ENCODE measurements around the gene SMIM10L2A.
"Not testable (repeated sequence)": the region's sequence is repeated elsewhere in the genome, so short reads cannot be mapped to it uniquely, and the experiment has no call there.

SMIM10L2A gene

GRCh38 chrX:135421932-135422809, at the start of gene SMIM10L2A:
Gene SMIM10L2A (plus strand): TSS chrX:135421944. CDS start chrX:135422132, 188 bp downstream.
- DNase-seq (ENCODE audit: low spot score), result peak; percentile 37

- DNase-seq (ENCODE audit: low spot score), result no peak
Observed at GRCh38 chrX:135373357-135373756, 48.4 kb upstream of the SMIM10L2A start.

- DNase-seq (ENCODE audit: low spot score), result no peak
Observed at GRCh38 chrX:135382260-135382659, 39.5 kb upstream of the SMIM10L2A start.

GRCh38 chrX:135383249-135383648, 38.5 kb upstream of the SMIM10L2A start:
- no peak for DNase-seq (ENCODE audit: low spot score)

- DNase-seq (ENCODE audit: low spot score), result no peak
Observed at GRCh38 chrX:135384161-135384836, 37.4 kb upstream of the SMIM10L2A start.

- no peak for DNase-seq (ENCODE audit: low spot score)
Observed at GRCh38 chrX:135388841-135389240, 32.9 kb upstream of the SMIM10L2A start.

- DNase-seq (ENCODE audit: low spot score), result no peak
Observed at GRCh38 chrX:135389243-135389642, 32.5 kb upstream of the SMIM10L2A start.

- DNase-seq (ENCODE audit: low spot score), result no peak
Observed at GRCh38 chrX:135389717-135390116, 32.0 kb upstream of the SMIM10L2A start.

GRCh38 chrX:135391734-135392133, 30.0 kb upstream of the SMIM10L2A start:
- DNase-seq (ENCODE audit: low spot score), result no peak

GRCh38 chrX:135393051-135393450, 28.7 kb upstream of the SMIM10L2A start:
- no peak for DNase-seq (ENCODE audit: low spot score)

- DNase-seq (ENCODE audit: low spot score), result no peak
Observed at GRCh38 chrX:135395064-135395463, 26.7 kb upstream of the SMIM10L2A start.

GRCh38 chrX:135396109-135396508, 25.6 kb upstream of the SMIM10L2A start:
- DNase-seq (ENCODE audit: low spot score), result no peak

- no peak for DNase-seq (ENCODE audit: low spot score)
Observed at GRCh38 chrX:135396566-135396965, 25.2 kb upstream of the SMIM10L2A start.

- no peak for DNase-seq (ENCODE audit: low spot score)
Observed at GRCh38 chrX:135397652-135398051, 24.1 kb upstream of the SMIM10L2A start.

- no peak for DNase-seq (ENCODE audit: low spot score)
Observed at GRCh38 chrX:135403374-135403773, 18.4 kb upstream of the SMIM10L2A start.

- DNase-seq (ENCODE audit: low spot score), result not testable (repeated sequence)
Observed at GRCh38 chrX:135406428-135406827, 15.3 kb upstream of the SMIM10L2A start.

- DNase-seq (ENCODE audit: low spot score), result no peak
Observed at GRCh38 chrX:135408794-135409193, 12.9 kb upstream of the SMIM10L2A start.

GRCh38 chrX:135410861-135411627, 10.7 kb upstream of the SMIM10L2A start:
- peak; percentile 2 for DNase-seq (ENCODE audit: low spot score)

GRCh38 chrX:135411893-135412292, 9.9 kb upstream of the SMIM10L2A start:
- DNase-seq (ENCODE audit: low spot score), result no peak

- DNase-seq (ENCODE audit: low spot score), result no peak
Observed at GRCh38 chrX:135416546-135416945, 5.2 kb upstream of the SMIM10L2A start.

GRCh38 chrX:135420831-135421230, 913 bp upstream of the SMIM10L2A start:
- DNase-seq (ENCODE audit: low spot score), result no peak

- DNase-seq (ENCODE audit: low spot score), result peak; percentile 77
Observed at GRCh38 chrX:135421537-135421931, 210 bp upstream of the SMIM10L2A start.

GRCh38 chrX:135422810-135423168, 1.0 kb downstream of the SMIM10L2A start:
- not testable (repeated sequence) for DNase-seq (ENCODE audit: low spot score)

Data from NAMALWA (cell line).